Measurements from ENCODE around the gene SALL1. TPM values are rescaled to one million over a fixed set of nuclear protein-coding genes. Genes with fewer than 3 reads are reported as not detected.

SALL1 gene
- total RNA-seq, 1 experiment from 2014 or later, result 3.4 TPM

DNA sequence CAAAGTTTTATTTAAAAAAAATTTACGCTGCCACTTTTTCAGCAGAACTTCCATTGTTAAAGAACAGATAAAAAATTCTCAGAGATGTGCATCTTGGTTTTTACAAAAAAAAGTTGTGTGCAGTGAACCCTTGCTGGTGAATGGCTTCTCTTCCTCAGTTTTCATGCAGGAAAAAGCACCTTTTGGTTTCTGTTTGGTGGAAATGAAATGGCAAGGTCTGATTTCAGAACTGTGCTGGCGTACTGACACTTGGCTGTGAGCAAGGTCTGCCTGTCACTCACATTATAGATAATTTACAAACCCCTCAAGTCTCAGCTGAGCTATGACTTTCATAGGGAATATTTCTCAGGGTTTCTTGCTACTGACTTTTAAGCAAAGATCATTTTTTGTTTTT, 5.7 kb upstream of the SALL1 start:
- DNase-seq (ENCODE audit: low spot score), result no peak

- DNase-seq (ENCODE audit: low spot score), result peak; percentile 50
These were observed 5.0 kb upstream of the SALL1 start for GRCh38 chr16:51155820-51156806.

DNA sequence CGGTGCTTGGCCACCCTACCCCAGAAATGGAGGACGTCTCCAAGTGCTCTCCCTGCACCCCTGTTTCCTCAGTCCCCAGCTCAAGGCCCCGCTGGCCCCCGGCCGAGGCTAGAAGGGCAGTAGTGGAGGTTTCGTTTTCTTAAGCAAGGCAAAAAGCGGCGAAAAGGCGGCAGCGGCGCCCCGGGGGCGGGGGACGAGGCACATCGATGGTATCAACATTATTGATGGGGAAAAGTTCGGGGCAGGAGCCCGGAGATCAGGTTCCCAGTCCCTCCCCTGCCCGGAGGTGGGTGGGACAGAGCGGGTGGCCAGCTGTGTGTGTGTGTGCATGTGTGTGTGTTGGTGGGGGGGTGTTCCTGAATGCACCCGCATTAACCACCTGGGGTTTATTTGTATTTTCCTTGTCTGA, 4.1 kb upstream of the SALL1 start:
- DNase-seq (ENCODE audit: low spot score), result no peak

GRCh38 chr16:51154271-51155171, 3.5 kb upstream of the SALL1 start:
- DNase-seq (ENCODE audit: low spot score), result no peak

DNA sequence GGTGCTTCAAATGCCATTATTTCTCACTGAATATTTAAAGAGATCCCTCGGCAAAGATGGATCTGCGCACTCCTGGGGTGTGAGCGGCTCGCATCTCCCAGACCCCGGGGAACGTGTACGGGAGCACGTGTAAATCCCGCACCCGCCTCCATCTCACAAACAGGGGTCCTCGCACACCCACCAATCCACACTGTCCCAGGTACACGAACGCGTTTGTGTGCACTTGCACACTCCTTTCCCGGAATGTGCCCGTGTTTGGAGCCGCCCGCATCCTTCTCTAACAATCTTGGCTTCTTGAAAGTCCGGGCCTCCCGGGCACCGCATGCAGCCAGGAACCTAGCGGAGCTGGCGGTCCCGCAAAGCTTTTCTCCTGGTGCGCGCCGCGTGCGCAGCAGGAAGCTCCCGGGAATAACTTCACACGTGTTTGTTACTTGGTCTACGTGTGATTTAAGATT, 2.5 kb upstream of the SALL1 start:
- no peak for DNase-seq (ENCODE audit: low spot score)

DNA sequence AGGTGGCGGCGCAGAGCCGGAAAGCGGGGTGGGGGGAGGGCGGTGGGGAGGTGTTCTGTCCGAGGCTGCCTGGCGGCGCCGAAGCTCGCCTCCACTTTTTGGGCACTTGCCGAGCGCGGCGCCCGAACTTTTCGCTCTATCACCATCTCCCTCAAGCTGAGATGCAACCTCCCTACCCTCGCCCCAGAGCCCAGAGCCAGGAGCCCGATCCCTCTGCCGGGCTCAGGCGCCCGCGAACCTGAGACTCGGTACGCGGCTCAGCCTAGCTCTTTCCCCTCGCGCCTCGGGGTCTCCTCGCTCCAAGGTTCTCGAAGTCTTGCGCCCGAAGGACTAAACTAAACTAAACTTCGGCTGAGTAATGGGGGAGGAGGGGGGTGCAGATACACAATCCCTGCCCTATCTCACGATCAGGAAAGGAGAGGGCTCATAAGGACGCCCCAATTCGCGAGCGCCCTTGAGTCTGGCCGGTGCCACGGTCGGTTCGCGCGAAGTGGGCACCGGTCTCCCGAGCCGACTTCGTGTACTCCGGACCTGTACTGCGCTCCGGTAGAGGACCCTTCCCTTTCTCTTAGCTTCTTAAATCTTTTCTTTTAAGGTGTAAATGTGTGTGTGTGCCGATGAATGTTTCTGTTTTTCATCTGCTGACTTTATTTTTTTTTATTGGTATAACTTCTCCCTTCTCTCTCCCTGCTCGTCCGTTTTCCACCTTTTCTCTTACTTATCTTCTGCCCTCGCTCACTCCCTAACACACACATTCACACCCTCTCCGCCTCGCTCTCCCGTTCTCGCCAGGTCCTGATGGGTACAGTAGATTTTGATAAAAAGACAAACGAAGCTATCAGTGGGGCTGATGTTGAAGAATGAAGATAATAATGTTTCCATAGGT, 1.9 kb upstream of the SALL1 start:
- DNase-seq (ENCODE audit: low spot score), result peak; percentile 35

DNA sequence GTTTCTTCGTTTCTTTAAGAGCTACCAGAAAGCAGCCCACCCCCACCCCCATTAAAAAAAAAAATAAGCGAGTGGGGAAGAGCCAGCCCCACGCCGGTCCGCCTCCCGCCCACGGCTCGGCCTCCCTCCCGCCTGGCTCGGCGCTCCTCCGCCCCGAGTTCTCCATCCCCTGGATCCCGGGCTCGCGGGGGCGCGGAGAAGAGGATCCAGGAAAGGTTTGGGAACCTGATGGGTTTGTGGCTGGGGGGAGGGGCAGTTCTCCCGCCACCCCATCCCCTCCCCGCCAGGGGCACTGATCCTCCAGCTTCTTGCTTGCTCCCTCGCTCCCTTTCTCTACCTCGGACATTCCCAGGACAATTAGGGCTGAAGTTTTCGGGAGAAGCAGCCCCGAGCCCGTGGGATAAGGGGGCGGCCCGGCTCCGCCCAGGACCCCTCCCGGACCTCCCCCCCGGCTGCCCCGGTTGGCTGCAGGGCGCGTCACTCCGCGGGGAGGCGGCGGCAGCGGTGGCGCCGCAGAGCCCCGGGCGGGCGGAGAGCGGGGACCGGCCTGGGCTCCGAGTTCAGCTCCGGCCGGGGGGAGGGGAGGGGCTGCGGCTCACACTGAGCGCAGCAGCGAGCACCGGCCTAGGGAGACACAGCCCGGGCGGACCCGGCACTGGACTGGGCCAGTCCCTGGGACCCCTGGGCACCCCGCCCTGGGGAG, 1.0 kb upstream of the SALL1 start:
- peak; percentile 79 for DNase-seq (ENCODE audit: low spot score)

DNA sequence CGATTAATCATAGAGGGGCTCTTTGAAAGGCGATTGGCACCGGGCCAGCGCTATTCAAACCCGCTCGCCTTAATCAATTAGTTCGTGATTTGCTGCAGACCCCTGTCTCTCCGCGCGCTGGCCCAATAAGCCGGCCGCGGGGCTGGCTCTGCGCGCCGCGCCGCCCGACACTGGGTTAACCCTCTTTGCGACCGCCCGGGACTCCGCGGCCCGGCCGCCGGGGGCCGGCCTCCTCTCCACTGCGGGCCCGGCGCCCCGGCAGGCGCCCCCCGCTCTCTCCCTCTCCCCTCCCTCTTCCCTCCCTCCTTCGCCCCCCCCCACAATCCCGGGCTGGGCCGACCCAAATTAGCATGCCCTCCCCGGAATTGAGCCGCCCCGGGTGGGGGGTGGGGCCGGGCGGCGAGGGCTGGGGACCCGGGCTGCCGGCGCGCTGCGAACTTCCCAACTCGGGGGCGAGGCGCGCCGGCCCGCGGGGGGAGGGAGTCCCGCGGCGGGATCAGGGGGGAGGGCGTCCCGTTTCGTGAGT, 428 bp upstream of the SALL1 start:
- DNase-seq (ENCODE audit: low spot score), result peak; percentile 51

DNA sequence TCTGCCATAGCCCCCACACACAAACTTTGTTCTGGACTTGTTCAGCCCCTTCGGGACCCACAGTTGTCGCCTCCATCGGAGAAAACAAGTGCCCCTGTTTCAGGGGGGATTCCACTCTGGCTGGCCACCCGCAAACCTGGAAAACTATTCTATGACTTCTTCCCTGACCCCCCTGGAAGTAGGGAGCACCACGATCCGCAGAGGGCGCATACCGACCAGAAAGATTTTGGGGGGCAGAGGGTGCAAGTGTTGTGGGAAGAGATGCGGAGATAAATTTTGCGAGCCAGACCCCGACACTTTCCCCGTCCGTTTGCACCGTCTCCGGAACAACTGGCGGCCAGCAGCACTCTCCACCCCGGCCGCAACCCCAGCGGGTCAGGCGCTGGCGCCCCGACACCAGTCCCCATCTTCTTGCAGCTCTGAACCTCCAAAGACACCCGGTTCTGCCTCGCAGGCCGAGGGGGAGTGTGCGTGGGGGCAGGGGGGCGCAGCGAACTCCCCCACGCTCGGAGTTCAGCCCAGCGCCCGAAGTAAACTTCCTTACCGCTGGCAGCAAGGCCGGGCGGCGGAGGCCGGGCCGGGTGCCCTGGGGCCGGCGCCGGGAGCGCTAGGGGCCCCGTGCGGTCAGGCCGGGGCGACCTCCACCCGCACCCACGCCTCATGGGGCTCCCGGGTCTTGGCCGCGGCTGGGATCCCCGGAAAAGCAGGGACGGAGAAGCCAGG, 744 bp downstream of the SALL1 start:
- no peak for DNase-seq (ENCODE audit: low spot score)

GRCh38 chr16:51149721-51150164, 1.3 kb downstream of the SALL1 start:
- no peak for DNase-seq (ENCODE audit: low spot score)

- peak; percentile 32 for DNase-seq (ENCODE audit: low spot score)
These were observed 1.8 kb downstream of the SALL1 start for GRCh38 chr16:51149251-51149661.

DNA sequence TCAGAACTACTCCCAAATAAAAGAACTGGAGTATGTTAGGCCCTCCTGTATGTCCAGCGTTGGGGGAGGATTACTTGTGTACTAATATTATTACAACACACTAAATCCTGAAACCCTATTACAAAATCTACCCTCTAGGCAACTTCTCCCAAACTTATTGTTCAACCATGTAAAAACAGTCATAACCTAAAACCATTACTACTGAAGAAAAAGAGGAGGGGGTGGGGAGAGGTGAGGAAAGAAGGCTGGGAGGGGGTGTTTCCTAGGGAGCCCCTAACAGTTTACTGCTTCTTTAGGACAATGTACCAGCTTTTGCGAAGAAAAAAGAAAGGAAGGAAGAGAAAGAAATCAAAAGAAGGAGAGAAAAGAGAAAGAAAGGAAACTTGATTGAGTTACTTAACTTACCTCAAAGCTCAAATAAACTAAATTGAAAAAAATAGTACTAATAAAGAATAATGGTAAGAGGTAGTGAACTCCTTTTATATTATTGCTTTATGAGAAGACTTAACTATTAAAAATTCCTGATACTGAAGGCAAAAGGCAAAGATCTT, 2.3 kb downstream of the SALL1 start:
- DNase-seq (ENCODE audit: low spot score), result no peak

DNA sequence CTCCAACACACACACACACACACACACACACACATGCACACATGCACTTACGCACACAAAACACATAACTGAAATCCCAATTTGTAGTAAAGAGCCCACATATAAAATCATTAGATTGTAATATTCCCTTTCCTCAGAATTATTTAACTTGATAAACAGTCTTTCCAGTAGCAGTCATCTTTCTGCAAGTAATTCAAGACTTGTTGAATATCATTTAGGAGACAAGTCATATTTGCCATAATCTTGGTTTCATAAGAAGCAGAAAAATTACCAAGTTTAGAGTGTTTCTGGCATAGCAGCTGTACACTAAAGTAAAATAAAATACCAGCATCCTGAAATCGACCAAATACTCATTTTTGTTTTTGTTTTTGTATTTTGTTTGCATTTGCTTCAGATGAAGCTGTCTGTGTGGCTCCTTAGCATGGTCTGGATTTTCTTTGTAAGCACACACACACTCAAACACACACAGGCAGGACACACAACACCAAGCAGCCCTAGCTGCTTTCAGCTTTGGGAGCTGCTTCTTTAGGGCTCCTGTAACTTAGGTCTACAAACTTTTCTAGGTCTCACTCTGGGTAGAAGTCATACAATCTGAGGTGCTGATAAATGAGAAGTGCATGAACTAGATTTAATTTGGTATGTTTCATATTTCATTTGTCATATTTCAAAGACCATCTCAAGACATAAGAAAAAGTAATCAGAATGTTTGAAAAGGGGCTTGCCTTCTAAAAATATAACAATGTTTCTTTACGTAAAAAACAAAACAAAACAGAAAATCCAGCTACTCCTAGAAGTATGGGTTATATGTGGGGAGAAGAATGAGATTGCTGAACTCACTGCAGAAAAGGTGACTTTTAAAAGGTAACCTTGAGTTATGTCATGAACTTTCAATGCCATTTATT, 3.0 kb downstream of the SALL1 start:
- DNase-seq (ENCODE audit: low spot score), result peak; percentile 21

- DNase-seq (ENCODE audit: low spot score), result peak; percentile 58
These were observed 4.7 kb downstream of the SALL1 start for GRCh38 chr16:51146256-51146924.

- DNase-seq (ENCODE audit: low spot score), result no peak
These were observed 6.9 kb downstream of the SALL1 start for GRCh38 chr16:51144203-51144602.

DNA sequence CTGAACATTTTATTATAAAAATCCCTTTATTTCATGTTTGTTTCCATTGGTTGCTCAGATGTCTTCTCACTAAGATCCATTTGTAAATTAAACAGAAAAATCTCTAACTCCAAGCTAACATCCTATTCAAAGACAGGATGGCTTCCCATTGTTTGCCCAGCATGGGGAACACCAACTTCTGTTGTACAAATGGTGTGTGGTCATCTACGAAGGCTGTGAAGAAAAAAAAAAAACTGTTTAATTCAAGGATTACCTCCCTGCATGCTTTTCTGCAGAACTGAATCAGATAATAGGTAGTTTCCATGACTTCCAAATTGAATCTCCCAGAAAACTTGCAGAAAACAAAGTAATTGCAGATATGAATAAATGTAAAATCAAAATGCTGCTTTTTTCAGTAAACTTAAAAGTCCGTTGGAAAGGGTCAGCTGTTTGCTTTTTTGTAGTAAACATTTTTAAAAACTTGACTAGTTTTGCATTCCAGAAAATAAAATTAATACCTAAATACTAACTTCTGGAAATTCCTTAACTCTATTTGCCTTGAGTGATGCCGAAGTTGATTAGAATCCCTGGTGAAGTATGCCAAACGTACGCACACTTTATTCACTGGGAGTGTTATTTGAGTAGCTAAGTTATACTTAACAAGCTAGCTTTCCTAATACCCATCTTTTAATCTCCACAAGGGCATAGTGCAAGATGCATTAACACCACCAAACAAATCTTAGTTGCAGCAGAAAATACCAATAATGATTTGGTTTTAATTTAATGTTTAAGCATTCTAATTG, 7.7 kb downstream of the SALL1 start:
- DNase-seq (ENCODE audit: low spot score), result no peak

- no peak for DNase-seq (ENCODE audit: low spot score)
These were observed 9.5 kb downstream of the SALL1 start for GRCh38 chr16:51141541-51141940.
